HEK293 (cell line): ENCODE measurements around the gene CYP17A1.

Source experiments
- KLF16 ChIP-seq: fragments of 450-650 bp; formaldehyde crosslinking; IDR thresholded peaks from 2 replicates; pipeline ENCODE4 v1.5.1; 2017; ENCODE audit warnings: missing biosample characterization, missing genetic modification characterization
- ZBTB17 ChIP-seq: fragments of 450-650 bp; formaldehyde crosslinking; IDR thresholded peaks from 2 replicates; pipeline ENCODE4 v1.5.1; 2016; ENCODE audit warnings: missing biosample characterization, missing genetic modification characterization
- ZNF239 ChIP-seq: fragments of 450-650 bp; formaldehyde crosslinking; IDR thresholded peaks from 2 replicates; pipeline ENCODE4 v1.5.1; 2016; ENCODE audit warnings: missing biosample characterization, missing genetic modification characterization
- ZNF501 ChIP-seq: fragments of 450-650 bp; formaldehyde crosslinking; IDR thresholded peaks from 2 replicates; pipeline ENCODE4 v1.5.1; 2016; ENCODE audit warnings: missing biosample characterization, missing genetic modification characterization
- ZNF521 ChIP-seq: fragments of 450-650 bp; formaldehyde crosslinking; IDR thresholded peaks from 2 replicates; pipeline ENCODE4 v1.5.1; 2017; ENCODE audit warnings: missing biosample characterization, mild to moderate bottlenecking, missing genetic modification characterization
- ZNF629 ChIP-seq: fragments of 450-650 bp; formaldehyde crosslinking; IDR thresholded peaks from 2 replicates; pipeline ENCODE4 v1.5.1; 2017; ENCODE audit warnings: missing biosample characterization, missing genetic modification characterization
- TF ChIP-seq, protein P1 (sequence below): fragments of 450-650 bp; formaldehyde crosslinking; IDR thresholded peaks from 2 replicates; pipeline ENCODE4 v1.5.1; 2016; ENCODE audit warnings: missing biosample characterization, missing genetic modification characterization
- TF ChIP-seq, protein P2 (sequence below): fragments of 450-650 bp; formaldehyde crosslinking; IDR thresholded peaks from 2 replicates; pipeline ENCODE4 v1.5.1; 2016; ENCODE audit warnings: missing biosample characterization, missing genetic modification characterization
- TF ChIP-seq, protein P3 (sequence below): fragments of 450-650 bp; formaldehyde crosslinking; IDR thresholded peaks from 2 replicates; pipeline ENCODE4 v1.5.1; 2016; ENCODE audit warnings: missing biosample characterization, missing genetic modification characterization

DNA sequence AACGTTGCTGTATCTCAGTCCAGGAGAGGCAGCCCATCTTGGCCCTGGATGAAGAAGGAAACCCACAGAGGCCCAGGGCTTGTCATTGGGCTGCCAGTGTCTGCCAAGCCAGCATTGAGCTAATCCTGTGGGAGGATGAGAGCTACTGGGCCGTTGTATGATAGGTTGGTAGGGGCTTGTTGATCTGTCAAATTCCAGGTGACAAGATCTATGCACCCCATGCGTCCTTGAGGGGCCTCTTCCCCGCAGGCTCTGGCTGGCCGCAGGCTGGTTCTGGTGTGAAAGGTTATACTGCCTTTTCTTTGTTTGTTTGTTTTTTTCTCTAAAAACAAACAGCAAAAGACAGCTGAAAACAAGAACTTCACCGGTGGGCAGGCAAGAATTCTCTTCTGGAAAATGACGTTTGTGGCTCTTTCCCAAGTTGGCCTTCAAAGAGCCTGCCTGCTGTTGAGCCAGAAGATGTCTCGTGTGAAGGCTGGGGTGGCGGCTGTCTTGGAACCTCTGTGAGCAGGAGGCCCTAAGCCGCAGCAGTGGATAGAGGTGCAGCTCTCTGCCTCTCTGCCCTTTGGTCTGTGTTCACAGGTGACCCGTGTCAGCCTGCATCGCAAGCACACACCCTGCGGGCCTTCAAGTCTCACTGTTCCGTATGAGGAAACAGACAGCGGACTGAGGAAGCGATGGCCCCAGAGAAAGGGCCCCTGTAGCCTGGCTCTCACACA lies 23.3 kb downstream of the CYP17A1 start:
- TF ChIP-seq ZNF239: no peak
- TF ChIP-seq, protein P1, sequence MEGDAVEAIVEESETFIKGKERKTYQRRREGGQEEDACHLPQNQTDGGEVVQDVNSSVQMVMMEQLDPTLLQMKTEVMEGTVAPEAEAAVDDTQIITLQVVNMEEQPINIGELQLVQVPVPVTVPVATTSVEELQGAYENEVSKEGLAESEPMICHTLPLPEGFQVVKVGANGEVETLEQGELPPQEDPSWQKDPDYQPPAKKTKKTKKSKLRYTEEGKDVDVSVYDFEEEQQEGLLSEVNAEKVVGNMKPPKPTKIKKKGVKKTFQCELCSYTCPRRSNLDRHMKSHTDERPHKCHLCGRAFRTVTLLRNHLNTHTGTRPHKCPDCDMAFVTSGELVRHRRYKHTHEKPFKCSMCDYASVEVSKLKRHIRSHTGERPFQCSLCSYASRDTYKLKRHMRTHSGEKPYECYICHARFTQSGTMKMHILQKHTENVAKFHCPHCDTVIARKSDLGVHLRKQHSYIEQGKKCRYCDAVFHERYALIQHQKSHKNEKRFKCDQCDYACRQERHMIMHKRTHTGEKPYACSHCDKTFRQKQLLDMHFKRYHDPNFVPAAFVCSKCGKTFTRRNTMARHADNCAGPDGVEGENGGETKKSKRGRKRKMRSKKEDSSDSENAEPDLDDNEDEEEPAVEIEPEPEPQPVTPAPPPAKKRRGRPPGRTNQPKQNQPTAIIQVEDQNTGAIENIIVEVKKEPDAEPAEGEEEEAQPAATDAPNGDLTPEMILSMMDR: no peak
- no peak for TF ChIP-seq ZNF521
- TF ChIP-seq, protein P2, sequence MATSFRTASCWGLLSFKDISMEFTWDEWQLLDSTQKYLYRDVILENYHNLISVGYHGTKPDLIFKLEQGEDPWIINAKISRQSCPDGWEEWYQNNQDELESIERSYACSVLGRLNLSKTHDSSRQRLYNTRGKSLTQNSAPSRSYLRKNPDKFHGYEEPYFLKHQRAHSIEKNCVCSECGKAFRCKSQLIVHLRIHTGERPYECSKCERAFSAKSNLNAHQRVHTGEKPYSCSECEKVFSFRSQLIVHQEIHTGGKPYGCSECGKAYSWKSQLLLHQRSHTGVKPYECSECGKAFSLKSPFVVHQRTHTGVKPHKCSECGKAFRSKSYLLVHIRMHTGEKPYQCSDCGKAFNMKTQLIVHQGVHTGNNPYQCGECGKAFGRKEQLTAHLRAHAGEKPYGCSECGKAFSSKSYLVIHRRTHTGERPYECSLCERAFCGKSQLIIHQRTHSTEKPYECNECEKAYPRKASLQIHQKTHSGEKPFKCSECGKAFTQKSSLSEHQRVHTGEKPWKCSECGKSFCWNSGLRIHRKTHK (tag by site-specific recombination): no peak
- TF ChIP-seq ZNF501 (tag by site-specific recombination): no peak
- no peak for TF ChIP-seq ZNF629
- TF ChIP-seq, protein P3, sequence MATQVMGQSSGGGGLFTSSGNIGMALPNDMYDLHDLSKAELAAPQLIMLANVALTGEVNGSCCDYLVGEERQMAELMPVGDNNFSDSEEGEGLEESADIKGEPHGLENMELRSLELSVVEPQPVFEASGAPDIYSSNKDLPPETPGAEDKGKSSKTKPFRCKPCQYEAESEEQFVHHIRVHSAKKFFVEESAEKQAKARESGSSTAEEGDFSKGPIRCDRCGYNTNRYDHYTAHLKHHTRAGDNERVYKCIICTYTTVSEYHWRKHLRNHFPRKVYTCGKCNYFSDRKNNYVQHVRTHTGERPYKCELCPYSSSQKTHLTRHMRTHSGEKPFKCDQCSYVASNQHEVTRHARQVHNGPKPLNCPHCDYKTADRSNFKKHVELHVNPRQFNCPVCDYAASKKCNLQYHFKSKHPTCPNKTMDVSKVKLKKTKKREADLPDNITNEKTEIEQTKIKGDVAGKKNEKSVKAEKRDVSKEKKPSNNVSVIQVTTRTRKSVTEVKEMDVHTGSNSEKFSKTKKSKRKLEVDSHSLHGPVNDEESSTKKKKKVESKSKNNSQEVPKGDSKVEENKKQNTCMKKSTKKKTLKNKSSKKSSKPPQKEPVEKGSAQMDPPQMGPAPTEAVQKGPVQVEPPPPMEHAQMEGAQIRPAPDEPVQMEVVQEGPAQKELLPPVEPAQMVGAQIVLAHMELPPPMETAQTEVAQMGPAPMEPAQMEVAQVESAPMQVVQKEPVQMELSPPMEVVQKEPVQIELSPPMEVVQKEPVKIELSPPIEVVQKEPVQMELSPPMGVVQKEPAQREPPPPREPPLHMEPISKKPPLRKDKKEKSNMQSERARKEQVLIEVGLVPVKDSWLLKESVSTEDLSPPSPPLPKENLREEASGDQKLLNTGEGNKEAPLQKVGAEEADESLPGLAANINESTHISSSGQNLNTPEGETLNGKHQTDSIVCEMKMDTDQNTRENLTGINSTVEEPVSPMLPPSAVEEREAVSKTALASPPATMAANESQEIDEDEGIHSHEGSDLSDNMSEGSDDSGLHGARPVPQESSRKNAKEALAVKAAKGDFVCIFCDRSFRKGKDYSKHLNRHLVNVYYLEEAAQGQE: no peak
- TF ChIP-seq KLF16: no peak
- no peak for TF ChIP-seq ZBTB17 (tag by site-specific recombination)
